Measurements from ENCODE around the gene SEZ6L.

DNA sequence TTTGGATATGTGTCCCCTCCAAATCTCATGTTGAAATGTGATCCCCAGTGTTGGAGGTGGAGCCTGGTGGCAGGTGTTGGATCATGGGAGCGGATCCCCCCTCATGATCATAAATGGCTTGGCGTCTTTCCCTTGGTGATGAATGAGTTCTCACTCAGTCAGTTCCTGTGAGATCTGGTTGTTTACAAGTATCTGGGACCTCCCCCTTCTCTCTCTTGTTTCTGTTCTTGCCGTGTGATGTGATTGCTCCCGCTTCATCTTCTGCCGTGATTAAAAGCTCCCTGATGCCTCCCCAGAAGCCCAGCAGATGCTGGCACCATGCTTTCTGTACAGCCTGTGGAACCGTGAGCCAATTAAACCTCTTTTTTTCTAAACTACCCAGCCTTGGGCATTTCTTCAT, 102.2 kb downstream of the SEZ6L start:
- no peak for TF ChIP-seq ZNF274 (IDR thresholded peaks at IDR 0.05; ENCODE audit: low read depth, low read length)
- no peak for TF ChIP-seq YY1 (IDR thresholded peaks at IDR 0.05; ENCODE audit: insufficient read depth, insufficient read length)
